H9 (cell line): ENCODE measurements around the gene NDE1. TPM values are rescaled to one million over a fixed set of nuclear protein-coding genes. Genes with fewer than 3 reads are reported as not detected.
A peak's percentile ranks its signal among the peaks of the same experiment; 100 is the strongest.

ENCODE experiments used
- DNase-seq: peaks from one replicate; pipeline ENCODE4 v3.0.0-alpha.2; 2017
- H2AFZ ChIP-seq: one replicate; pipeline ENCODE4 v1.6.1; 2013; ENCODE audit warnings: mild to moderate bottlenecking, low read length, control low read depth, moderate library complexity
- H2AK5ac ChIP-seq: 2 replicates; pipeline ENCODE4 v1.6.1; 2013; ENCODE audit warnings: low read length, control low read depth, mixed read lengths; ENCODE audit not compliant: insufficient read length
- H2BK120ac ChIP-seq: one replicate; pipeline ENCODE4 v1.6.1; 2013; ENCODE audit warnings: low read depth, mild to moderate bottlenecking, low read length, control low read depth, inconsistent platforms; ENCODE audit not compliant: poor library complexity, severe bottlenecking
- H2BK12ac ChIP-seq: 2 replicates; pipeline ENCODE4 v1.6.1; 2013; ENCODE audit warnings: low read length, control low read depth, mixed read lengths, low read depth; ENCODE audit not compliant: insufficient read length
- H2BK15ac ChIP-seq: 2 replicates; pipeline ENCODE4 v1.6.1; 2013; ENCODE audit warnings: low read depth, low read length, control low read depth
- H2BK20ac ChIP-seq: one replicate; pipeline ENCODE4 v1.6.1; 2013; ENCODE audit warnings: low read depth, mild to moderate bottlenecking, low read length, control low read depth, inconsistent platforms; ENCODE audit not compliant: poor library complexity, severe bottlenecking
- H2BK5ac ChIP-seq: 2 replicates; pipeline ENCODE4 v1.6.1; 2013; ENCODE audit warnings: low read length, control low read depth, mixed read lengths; ENCODE audit not compliant: insufficient read length
- H3K14ac ChIP-seq: 2 replicates; pipeline ENCODE4 v1.6.1; 2013; ENCODE audit warnings: low read length, control low read depth; ENCODE audit not compliant: insufficient read depth
- H3K18ac ChIP-seq: 2 replicates; pipeline ENCODE4 v1.6.1; 2013; ENCODE audit warnings: low read depth, mild to moderate bottlenecking, mixed read lengths, low read length, control low read depth; ENCODE audit not compliant: insufficient read length
- H3K23ac ChIP-seq: 2 replicates; pipeline ENCODE4 v1.6.1; 2013; ENCODE audit warnings: low read length, control low read depth, mixed read lengths, low read depth; ENCODE audit not compliant: insufficient read length
- H3K23me2 ChIP-seq: 2 replicates; pipeline ENCODE4 v1.6.1; 2013; ENCODE audit warnings: low read depth, mild to moderate bottlenecking, mixed read lengths, low read length, control low read depth; ENCODE audit not compliant: insufficient read length, poor library complexity, severe bottlenecking
- H3K27ac ChIP-seq: 2 replicates; pipeline ENCODE4 v1.5.1; 2013; ENCODE audit warnings: low read length, control low read depth, mixed read lengths, low read depth; ENCODE audit not compliant: insufficient read length
- H3K27me3 ChIP-seq: 2 replicates; pipeline ENCODE4 v1.6.1; 2013; ENCODE audit warnings: low read length, control low read depth, inconsistent platforms; ENCODE audit not compliant: insufficient read depth
- H3K4ac ChIP-seq: 2 replicates; pipeline ENCODE4 v1.6.1; 2013; ENCODE audit warnings: low read depth, mild to moderate bottlenecking, control low read depth, inconsistent platforms, low read length, moderate library complexity
- H3K4me1 ChIP-seq: 2 replicates; pipeline ENCODE4 v1.6.1; 2013; ENCODE audit warnings: low read length, control low read depth, inconsistent platforms; ENCODE audit not compliant: insufficient read depth
- H3K4me2 ChIP-seq: 2 replicates; pipeline ENCODE4 v1.6.1; 2013; ENCODE audit warnings: low read length, control low read depth, mixed read lengths; ENCODE audit not compliant: insufficient read length, insufficient read depth
- H3K56ac ChIP-seq: 2 replicates; pipeline ENCODE4 v1.6.1; 2013; ENCODE audit warnings: low read depth, mild to moderate bottlenecking, mixed read lengths, low read length, control low read depth; ENCODE audit not compliant: insufficient read length
- H3K79me1 ChIP-seq: 2 replicates; pipeline ENCODE4 v1.6.1; 2013; ENCODE audit warnings: low read depth, mild to moderate bottlenecking, moderate library complexity, low read length, control low read depth, inconsistent platforms; ENCODE audit not compliant: insufficient read depth, poor library complexity, severe bottlenecking
- H3K79me2 ChIP-seq: 2 replicates; pipeline ENCODE4 v1.6.1; 2013; ENCODE audit warnings: low read length, control low read depth, inconsistent platforms; ENCODE audit not compliant: insufficient read depth
- H3K9ac ChIP-seq: 2 replicates; pipeline ENCODE4 v1.6.1; 2013; ENCODE audit warnings: low read length, control low read depth, mixed read lengths; ENCODE audit not compliant: insufficient read length; ENCODE audit errors: extremely low read depth
- H3K9me3 ChIP-seq: one replicate; pipeline ENCODE4 v1.6.1; 2013; ENCODE audit warnings: low read depth, low read length, inconsistent platforms; ENCODE audit not compliant: control insufficient read depth
- H3T11ph ChIP-seq: one replicate; pipeline ENCODE4 v1.6.1; 2013; ENCODE audit warnings: mild to moderate bottlenecking, low read length, control low read depth, inconsistent platforms
- H4K20me1 ChIP-seq: one replicate; pipeline ENCODE4 v1.6.1; 2013; ENCODE audit not compliant: control insufficient read depth, insufficient read length, insufficient read depth
- H4K5ac ChIP-seq: 2 replicates; pipeline ENCODE4 v1.6.1; 2013; ENCODE audit warnings: low read depth, mild to moderate bottlenecking, mixed read lengths, low read length, control low read depth; ENCODE audit not compliant: insufficient read length
- H4K8ac ChIP-seq: replicated peaks from 2 replicates; pipeline ENCODE4 v1.6.1; 2013; ENCODE audit warnings: low read length, control low read depth, mixed read lengths, low read depth; ENCODE audit not compliant: insufficient read length
- H4K91ac ChIP-seq: 2 replicates; pipeline ENCODE4 v1.6.1; 2013; ENCODE audit warnings: low read depth, mild to moderate bottlenecking, moderate library complexity, mixed read lengths, low read length, control low read depth; ENCODE audit not compliant: insufficient read length
- H3K27ac Mint-ChIP-seq, 3 experiments: 2 replicates in 2 of 3; 3 replicates in 1 of 3; pipeline ENCODE4 v1.8.0; 2020 to 2021; ENCODE audit warnings: mixed read lengths in 3 of 3, mild to moderate bottlenecking in 1 of 3, moderate library complexity in 1 of 3
- H3K27me3 Mint-ChIP-seq: 2 replicates; pipeline ENCODE4 v1.8.0; 2021; ENCODE audit warnings: low read depth, mild to moderate bottlenecking, moderate library complexity, mixed read lengths
- H3K36me3 Mint-ChIP-seq, 3 experiments: 2 replicates in 2 of 3; 3 replicates in 1 of 3; pipeline ENCODE4 v1.8.0; 2020 to 2021; ENCODE audit warnings: low read depth in 3 of 3, mixed read lengths in 3 of 3; ENCODE audit not compliant: insufficient read depth in 1 of 3
- H3K4me1 Mint-ChIP-seq, 2 experiments: 2 replicates each; pipeline ENCODE4 v1.8.0; 2020; ENCODE audit warnings: mixed read lengths in 2 of 2
- H3K4me3 Mint-ChIP-seq, 2 experiments: 2 replicates in 1 of 2; 3 replicates in 1 of 2; pipeline ENCODE4 v1.8.0; 2020 to 2021; ENCODE audit warnings: mild to moderate bottlenecking in 2 of 2, mixed read lengths in 2 of 2, moderate library complexity in 1 of 2
- H3K9me3 Mint-ChIP-seq, 2 experiments: 2 replicates in 1 of 2; 3 replicates in 1 of 2; pipeline ENCODE4 v1.8.0; 2020; ENCODE audit warnings: mild to moderate bottlenecking in 2 of 2, mixed read lengths in 2 of 2, moderate library complexity in 1 of 2
- CTCF ChIP-seq: fragments of 200-600 bp; sonication (generic); conservative IDR thresholded peaks from 3 replicates; pipeline ENCODE4 v1.8.0; 2021; ENCODE audit warnings: antibody characterized with exemption, mild to moderate bottlenecking
- WGBS: extraction: QIAGEN DNeasy Blood & Tissue Kit; methylation state at CpG from one replicate; pipeline ENCODE4 v1.1.7; 2013; ENCODE audit warnings: missing lambda C conversion rate, low lambda C conversion rate, mixed read lengths; ENCODE audit not compliant: insufficient read length; ENCODE audit errors: extremely low coverage; 5-methylcytosine and 5-hydroxymethylcytosine counted together
- total RNA-seq: library from RNA; stranded (reverse); gene quantifications from 2 replicates; pipeline ENCODE4 v1.2.1, GENCODE V29; 2021

Gene NDE1
- total RNA-seq, 1 experiment from 2014 or later = 49.6 TPM

- peak overlapping the region in 1 of 3 experiments; percentile 52; a peak in 1 of 7 replicates for H3K27ac Mint-ChIP-seq
- Histone ChIP-seq H4K91ac (no peak overlapping the region), H3K27ac (no peak overlapping the region)
These were observed 122.7 kb downstream of the NDE1 start for GRCh38 chr16:15772579-15773293.

More at GRCh38 chr16:15772579-15773293, 122.7 kb downstream of the NDE1 start:
- H3K36me3 Mint-ChIP-seq = no peaks in the 10 kb centered on the region
- H2BK12ac ChIP-seq = no peak overlapping the region
- no peak overlapping the region for H2AK5ac ChIP-seq
- H3K9me3 Mint-ChIP-seq = no peaks in the 10 kb centered on the region
- H3K27me3 Mint-ChIP-seq = peaks cover 4% of the 10 kb centered on the region; the same call in 1 of the 2 replicates
- no peak overlapping the region for H3K23ac ChIP-seq
- H2BK120ac ChIP-seq = no peak overlapping the region
- H4K5ac ChIP-seq = no peak overlapping the region
- TF ChIP-seq CTCF = no peak
- no peak overlapping the region for H3T11ph ChIP-seq
- no CpG with 5 or more reads among the region's 11 CpGs for WGBS
- no peaks in the 10 kb centered on the region for H3K4me1 Mint-ChIP-seq
- no peaks in the 10 kb centered on the region for H3K4me1 ChIP-seq
- no peak overlapping the region for H4K8ac ChIP-seq
- H3K79me1 ChIP-seq = no peaks in the 10 kb centered on the region
- H3K4ac ChIP-seq = no peak overlapping the region
- no peaks in the 10 kb centered on the region for H3K27me3 ChIP-seq
- H3K56ac ChIP-seq = no peak overlapping the region
- H3K4me2 ChIP-seq = no peak overlapping the region
- no peak overlapping the region for H3K14ac ChIP-seq
- H3K9me3 ChIP-seq = no peaks in the 10 kb centered on the region
- H2BK20ac ChIP-seq = no peak overlapping the region
- no peak overlapping the region for H3K18ac ChIP-seq
- no peak overlapping the region for H2BK15ac ChIP-seq
- H3K23me2 ChIP-seq = no peaks in the 10 kb centered on the region
- H3K79me2 ChIP-seq = no peaks in the 10 kb centered on the region
- no peaks in the 10 kb centered on the region for H4K20me1 ChIP-seq
- DNase-seq = no peak
- no peak overlapping the region for H2AFZ ChIP-seq
- no peak overlapping the region for H2BK5ac ChIP-seq
- H3K9ac ChIP-seq = no peak overlapping the region
- H3K4me3 Mint-ChIP-seq = no peak overlapping the region
